Esophagus mucosa (tissue), 1 donor: ENCODE results near the gene MTCL1. TPM values are rescaled to one million over a fixed set of nuclear protein-coding genes. Genes with fewer than 3 reads are reported as not detected.

Source experiments
- ATAC-seq: fragments of 200-7000 bp; cut with Tn5 transposase; one replicate; pipeline ENCODE4 v1.9.1; 2020
- total RNA-seq: library from RNA; stranded (reverse); gene quantifications from one replicate; pipeline ENCODE4 v1.2.4, GENCODE V29; 2023
- donor health status: DM: yes; HTN: yes; CAD: no.

Gene MTCL1
- total RNA-seq, 1 donor from 2014 or later, result 9.9 TPM

DNA sequence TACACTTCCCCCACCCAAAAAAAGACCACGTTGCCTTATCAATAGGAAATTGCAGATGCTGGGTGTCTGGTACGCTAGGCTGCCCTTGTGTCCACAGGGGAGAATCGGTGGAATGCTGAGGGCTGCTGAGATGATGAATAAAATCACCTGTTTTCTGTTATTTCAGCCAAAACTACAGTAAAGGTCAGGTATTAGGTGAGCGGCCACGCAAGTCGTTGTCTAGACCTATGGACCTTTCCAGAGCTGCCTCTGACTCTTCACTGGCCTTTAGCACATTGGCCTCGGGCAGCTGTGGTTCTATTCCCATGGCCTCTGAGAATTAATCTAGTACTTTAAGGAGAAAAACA is 89.6 kb downstream of the MTCL1 start:
- ATAC-seq, result no peak

DNA sequence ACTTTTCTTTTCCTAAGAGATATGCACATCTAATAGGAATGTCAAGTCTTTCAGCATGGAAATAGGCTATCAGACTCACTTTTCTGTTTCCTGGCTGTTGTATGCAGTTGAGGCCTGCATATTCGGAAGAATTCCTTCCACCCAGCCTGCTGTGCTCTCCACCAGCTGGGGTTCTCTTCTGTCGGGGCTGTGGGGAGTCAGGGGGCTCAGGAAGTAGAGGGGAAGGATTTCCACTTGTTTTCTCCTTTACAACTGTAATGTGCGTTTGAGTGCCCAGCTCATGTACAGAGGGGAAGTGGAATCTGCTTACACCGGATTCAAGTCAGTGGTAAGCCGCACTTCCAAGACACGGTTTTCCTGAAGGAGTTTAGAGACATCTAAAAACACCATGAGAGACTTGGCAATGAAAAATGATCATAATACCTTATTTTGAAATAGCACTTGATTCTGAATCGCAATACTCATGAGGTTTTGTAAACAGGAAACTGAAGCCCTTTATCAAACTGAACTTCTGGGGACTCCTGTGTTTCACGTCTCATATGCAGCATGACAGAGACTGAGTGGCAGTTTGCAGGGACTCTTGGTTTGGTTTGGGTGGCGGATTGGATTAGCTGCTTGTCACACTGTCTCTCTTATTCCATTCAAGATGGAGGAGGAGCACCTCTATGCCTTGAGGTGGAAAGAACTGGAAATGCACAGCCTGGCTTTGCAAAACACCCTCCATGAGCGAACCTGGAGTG is 90.4 kb downstream of the MTCL1 start:
- ATAC-seq, result no peak

DNA sequence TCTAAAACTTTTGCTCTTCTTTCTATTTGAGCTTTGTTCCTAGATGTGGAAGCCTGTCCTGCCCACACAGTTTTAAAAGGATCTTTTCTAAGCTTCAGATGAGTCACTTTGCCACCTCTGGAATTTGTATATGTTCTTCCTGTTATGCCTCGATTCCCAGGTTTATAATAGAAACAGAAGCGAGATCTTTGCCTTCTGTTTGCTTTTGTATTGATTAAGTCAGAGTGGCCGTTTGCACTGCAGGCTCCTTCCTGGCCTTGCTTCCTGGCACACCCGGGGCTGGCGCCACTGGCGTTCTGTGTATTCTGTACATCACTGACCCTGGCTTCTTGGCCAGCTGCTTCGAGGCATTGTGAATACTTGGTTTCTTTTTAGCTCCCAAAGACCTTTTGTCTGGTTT is 91.8 kb downstream of the MTCL1 start:
- ATAC-seq, result peak; percentile 25

DNA sequence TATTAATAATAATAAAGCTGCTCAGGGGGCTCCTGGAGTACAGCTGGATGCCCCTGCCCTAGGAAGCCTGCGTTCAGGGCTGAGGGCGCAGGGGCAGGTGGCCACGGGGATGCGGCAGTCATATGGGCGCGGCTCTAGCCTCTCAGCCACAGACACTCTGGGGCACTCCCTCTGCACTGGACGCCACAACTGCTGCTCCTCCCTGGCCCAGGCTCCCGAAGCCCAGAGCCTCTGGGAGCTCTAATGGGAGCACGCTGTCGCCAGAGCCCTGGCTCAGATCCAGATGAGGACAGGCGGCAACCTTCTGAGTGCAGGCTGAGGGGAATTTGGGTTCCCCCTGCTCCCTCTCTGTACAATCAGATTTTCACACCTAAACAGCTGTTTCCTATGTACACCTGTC is 93.6 kb downstream of the MTCL1 start:
- ATAC-seq, result peak; percentile 10

DNA sequence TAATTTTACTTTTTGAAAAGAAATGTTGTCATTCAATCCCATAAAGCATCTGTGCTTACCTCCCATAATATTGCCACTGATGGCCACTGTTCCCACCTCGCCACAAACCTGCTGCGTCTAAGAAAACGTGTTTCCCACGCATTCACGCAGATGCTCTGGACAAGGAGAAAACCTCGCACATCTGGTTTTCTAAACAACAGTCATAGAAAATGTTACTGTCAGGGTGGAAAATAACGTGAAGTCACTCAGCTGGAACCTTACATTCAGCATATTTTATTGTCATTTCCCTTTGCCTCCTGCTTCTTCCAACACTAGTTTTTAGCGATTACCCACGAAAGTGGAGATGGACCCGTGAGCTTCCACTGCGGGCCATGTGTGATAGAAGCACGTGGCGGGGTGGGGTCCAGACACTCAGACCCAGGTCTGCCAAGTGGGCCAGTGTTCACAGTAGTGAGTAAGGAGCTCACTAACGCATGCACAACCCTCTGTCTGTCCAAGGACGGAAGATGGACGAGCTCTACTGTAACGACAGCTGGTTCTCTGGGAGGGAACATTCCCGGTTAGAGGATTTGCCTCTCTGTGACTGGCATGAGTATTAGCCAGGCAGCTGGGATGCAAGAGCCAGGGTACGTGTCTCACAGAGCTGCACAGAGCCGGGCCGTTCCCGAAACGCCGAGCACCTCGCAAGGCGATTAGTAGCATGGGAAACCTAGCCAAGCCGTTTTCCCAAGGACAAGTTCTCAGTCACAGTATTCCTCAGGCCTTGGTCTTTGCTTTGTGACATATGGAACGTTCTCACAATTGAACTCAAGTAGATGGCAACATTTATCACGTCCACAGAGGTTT is 94.5 kb downstream of the MTCL1 start:
- no peak for ATAC-seq

DNA sequence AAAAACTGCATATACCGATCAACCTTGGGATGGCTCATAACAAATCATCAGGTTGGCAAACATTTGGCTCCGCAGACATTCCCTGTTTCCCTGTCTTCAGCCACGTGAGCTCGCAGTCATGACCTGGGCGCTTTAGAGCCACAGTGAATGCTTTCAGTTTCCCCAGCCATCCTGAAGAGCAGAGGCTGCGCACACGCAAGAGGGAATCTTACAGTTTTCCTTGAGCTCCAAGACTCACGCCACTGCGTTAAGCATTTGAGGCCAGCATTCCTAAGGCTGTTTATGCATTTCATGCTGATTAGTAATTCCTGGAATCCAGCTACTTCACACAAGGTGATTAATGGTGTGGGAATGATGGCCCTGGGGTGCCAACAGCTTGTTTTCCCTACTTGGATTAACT is 95.1 kb downstream of the MTCL1 start:
- peak; percentile 58 for ATAC-seq

DNA sequence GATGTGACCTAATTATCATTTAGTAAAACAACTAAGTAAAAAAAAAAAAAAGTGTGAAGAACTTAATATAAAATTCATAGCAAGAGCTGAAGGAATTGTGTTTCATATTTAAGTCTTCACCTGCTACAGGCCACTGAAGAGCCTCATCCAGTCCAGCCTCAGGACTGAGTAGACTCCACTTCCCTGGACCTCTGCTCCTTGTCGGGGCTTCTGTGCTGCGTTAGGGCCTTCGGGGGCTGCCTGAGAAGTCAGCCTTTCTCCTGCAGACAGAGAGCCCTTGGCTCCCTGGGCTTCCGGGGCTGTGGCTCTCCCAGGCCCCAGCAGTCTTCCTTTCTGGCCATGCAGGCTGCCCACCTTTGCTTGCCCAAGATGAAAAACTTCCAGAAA is 95.5 kb downstream of the MTCL1 start:
- peak; percentile 5 for ATAC-seq

DNA sequence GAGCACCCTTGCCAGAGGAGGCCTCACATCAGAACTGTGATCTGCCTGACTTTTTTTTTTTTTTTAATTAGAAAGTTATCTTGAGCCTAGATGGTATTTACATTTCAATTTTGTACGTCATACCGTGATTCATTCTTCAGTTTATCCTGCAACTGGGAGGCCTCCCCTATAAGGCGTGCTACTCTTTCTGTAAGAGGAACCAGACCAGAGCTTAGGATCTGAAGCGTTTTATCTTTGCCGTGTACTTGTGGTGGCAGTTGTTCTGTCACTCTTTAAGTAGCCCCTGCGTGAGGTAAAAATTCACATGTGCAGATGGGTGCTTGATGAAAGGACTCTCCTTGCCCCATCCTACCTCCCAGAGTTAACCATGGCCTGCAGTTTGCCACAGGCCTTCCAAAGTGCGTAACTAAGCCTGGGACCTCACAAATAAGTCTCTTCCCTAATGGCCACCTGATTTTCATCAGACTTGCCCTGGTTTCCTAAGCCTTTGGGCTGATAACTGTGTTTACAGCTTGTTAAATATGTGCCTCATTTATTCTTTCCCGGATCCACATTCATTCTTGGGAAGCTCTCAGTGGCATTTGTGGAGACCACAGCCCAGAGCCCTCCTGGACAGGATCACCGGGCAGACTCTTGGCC is 96.0 kb downstream of the MTCL1 start:
- ATAC-seq, result peak; percentile 56

DNA sequence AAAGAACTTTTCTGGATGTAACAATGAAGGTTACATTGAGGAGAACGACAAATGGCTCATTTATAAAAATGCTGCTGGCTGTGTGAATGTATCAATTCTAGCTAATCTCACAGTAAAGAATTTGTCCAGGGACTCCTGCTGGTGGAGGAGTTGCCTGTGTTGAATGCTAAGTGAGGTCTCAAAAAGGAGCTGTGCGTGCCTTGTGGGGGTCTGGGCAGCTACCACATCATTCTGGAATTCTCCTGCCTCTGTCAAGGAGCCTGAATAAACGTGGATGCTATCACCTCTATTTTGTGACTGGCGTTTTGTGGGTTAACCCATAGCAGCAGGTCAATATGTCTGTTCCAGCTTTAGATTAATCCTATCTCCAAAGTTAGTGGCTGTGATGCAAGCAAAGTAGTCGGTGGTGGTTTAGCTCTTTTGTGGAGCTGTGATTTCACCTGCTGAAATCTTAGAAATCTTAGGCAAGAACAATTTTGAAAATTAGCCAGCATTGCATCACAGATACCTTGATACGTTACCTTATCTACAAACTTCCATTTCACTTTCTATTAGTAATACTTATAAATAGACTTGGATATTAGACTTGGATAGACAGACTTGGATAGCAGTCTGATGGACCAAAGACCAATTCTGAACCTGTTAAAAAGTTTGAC is 96.8 kb downstream of the MTCL1 start:
- ATAC-seq, result no peak

DNA sequence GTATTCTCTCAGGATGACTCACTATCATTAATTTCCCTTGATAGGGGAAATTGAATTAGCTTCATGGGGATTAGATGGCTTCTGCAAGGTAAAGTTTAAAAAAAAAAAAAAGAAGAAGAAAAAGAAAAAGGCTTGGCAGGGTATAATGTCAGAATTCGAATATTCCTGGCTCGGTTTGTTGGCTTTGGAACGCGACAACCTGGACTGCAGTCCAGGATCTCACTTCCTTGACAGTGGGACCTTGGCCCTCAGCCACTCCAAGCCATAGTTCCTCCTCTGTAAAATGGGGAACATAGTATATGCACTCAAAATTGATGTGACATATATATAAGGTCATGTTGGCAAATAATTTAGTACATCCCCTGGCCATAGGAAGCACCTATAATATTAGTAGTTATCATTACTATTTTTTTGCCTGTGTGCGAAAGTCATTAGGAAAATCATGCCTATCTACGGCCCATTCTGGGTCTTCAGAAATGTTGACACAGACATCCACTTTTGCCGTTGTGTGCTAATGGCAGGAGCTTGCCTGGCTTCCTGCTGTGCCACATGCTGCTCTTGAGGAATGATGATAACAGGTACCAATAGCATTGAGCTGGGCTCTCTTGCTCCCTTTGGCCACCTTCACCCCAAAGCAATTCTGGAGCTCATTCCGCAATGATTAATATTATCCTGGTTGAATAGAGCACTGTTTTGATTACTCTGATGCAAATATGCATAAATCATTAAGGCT is 97.9 kb downstream of the MTCL1 start:
- ATAC-seq, result no peak

DNA sequence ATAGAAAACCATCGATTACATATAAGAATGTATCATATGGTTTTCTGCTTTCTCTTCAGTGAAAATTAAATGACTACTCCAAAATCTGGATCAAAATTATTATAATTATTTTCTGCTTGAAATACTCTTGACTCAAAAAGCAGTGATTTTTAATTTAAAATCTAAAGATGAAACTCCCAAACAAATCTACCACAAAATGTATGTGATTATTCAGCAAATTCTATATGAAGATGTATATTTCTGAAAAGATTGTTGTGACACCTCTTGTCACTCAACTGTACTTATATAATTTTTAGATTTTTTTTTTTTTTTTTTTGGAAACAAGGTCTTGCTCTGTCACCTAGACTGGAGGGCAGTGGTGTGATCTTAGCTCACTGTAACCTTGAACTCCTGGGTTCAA is 98.6 kb downstream of the MTCL1 start:
- no peak for ATAC-seq

DNA sequence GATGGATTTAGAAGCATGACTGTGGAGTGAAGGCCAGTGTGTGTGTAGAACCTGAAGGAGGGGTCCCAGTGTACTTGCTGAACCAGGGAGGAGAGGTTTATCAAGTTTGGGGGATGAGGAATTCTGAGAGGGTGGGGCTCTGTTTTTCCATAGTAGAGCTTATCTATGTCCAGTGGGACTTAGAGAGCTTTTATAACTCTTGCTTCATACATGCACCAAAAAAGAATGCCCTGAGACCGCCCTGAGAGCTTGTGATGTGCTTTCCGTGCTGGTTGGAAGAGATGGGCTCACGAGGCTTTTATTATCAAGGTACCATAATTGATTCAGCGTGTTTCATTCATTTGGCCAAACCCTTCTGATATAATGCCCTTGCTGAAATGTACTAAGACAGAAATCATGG is 100.2 kb downstream of the MTCL1 start:
- ATAC-seq, result no peak

DNA sequence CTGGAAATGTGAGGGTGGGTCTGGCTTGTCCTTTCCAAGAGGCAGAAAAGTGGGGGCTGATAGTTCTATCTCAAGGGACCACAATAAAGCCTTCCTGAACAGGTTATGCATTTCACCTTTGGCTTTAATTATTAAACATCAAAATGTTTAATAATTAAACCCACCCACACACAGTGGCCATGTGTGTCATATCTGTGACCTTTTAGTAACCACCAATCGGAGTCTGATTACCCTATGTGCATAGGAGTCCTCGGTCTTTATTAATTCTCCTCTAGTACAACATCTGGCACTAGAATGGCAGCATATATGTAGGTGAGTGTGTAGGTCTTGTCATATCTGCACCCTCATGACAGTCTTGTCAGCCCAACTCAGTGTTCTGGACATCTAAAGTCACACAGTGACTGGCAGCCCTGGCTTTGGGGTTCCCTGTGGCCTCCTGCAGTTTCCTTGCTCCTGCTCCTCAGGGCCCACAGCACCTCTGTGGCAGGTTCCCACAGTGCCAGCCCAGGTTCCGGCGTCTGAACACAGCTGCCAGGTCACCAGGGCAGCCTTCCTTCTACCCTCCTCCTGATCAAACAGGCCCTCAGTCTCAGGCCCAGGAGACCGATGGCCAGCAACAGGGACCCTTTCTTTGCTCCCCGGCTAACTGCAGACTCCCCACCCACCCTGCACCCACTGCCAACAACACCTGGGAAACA is 100.9 kb downstream of the MTCL1 start:
- ATAC-seq, result no peak

DNA sequence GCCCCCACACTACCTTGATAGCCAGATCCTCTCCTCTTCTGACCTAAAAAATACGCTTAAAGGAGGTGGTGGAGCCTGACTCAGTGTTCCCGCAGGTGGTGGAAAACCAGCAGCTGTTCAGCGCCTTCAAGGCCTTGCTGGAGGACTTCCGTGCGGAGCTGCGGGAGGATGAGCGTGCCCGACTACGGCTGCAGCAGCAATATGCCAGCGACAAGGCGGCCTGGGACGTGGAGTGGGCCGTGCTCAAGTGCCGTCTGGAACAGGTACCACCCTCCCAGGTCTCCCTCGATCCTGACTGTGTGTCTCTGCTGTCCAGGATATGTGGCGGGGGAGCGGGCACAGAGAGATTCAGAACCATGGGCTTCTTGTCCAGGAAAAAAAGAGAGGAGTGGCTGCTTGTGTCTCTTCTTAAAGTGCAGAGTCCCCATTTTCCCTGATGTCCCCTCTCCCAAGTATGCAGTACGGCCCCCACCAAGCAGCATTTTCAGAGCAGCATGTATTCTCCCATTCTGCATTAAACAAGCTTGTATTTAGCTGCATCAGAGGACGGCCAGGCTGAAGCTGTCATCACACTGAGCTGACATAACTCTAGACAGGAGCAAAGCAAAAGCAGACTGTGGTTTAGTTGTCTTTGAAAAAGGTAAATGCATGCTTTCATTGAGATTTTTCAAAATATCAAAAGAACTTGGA is 101.6 kb downstream of the MTCL1 start:
- ATAC-seq, result no peak

DNA sequence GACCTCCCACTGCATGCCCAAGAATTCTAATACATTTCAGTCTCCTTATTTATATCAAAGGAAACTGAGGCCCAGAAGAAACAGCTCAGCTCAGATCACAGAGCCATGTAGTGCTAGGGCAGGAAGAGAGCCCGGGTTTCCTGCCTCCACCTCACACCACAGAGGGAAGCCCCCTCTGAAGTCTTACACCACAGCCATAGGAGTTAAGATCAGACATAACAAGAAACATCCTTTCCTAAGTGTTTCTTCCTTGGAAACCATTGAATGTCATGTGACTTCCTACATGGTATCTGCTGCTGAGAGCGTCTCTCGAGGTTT is 102.1 kb downstream of the MTCL1 start:
- no peak for ATAC-seq

DNA sequence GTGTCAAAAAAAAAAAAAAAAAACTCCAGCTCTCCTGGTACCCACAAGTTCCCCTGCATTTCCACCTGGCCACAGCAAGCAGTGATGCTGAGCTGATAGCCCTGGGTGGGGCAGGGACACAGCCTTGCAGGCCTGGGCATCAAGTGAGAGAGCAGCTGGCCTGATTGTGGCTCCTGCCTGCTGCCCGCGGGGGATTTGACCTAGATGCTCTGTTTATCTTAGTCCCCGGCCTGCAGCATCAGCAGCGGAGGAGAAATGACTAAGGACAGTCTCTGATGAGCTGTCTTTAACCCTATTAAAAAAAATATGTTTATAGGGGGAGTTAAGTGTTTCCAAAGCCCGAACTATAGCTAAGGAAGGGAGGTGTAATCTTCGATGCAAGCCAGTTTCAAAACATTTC is 102.6 kb downstream of the MTCL1 start:
- ATAC-seq, result no peak

DNA sequence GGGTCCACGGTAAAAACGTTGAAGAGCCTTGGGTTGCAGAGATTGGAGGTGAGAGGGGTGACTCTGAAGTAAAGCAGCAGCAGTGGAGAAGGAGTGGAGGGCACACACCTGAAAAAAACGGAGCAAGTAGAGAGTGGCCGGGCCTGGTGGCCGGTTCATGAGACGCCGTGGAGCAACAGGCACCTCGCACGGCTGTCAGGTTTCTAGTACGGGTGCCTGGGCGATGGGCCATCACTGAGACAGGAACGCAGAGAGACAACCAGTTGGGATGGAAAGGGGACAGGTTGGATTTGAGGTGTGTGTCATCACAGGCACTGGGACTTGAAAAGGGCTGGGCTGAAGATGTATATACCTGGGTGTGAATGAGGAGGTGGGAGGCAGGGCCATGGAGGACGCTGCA is 104.2 kb downstream of the MTCL1 start:
- ATAC-seq, result no peak

DNA sequence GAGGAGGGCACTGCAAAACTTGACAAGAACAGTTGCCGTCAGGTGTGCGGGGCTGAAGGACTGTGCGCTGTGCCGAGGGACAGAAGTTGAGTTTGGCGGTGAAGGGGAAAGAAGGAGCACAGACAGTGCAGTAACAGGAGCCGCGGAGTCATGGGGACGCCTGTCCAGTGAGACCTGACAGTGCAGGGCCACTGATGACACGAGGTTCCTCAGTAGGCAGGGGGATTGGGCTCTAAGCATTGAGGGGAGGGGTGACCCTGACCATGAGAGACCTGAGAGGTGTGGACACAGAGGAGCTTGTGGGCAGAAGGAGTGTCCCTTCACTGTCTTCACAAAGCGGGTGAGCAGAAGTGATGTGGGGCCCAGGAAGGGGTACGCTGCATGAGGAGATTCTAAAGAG is 104.8 kb downstream of the MTCL1 start:
- ATAC-seq, result no peak

DNA sequence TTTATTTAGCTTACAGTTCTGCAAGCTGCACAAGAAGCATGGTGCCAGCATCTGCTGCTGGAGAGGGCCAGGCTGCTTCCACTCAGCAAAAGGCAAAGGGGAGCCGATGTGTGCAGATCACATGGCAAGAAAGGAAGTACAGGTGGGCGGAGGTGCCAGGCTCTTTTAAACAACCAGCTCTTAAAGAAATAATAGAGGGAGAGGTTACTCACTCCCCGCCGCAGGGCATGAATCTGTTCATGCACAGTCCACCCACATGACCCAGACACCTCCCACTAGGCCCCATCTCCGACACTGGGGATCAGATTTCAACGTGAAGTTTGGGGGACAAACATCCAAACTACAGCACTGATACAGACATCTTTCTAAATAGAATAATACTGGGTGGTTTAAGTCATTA is 105.8 kb downstream of the MTCL1 start:
- ATAC-seq, result peak; percentile 76

DNA sequence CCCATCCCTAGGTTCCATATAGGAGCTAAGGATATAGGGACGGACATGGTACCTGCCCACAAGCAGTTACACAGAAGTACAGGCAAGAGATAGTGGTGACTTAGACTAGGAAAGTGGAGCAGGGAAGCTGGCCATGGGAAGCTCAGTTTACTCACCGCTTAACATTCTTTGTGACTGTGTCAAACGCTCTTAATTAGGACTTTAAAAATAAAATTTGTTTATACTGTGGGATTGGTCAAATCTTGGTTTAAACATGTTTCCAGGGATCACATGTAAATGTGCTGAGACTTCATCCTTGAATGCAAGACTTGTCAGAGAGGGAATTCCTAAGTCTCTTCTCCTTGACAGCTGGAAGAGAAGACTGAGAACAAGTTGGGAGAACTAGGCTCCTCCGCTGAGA is 107.3 kb downstream of the MTCL1 start:
- ATAC-seq, result no peak

DNA sequence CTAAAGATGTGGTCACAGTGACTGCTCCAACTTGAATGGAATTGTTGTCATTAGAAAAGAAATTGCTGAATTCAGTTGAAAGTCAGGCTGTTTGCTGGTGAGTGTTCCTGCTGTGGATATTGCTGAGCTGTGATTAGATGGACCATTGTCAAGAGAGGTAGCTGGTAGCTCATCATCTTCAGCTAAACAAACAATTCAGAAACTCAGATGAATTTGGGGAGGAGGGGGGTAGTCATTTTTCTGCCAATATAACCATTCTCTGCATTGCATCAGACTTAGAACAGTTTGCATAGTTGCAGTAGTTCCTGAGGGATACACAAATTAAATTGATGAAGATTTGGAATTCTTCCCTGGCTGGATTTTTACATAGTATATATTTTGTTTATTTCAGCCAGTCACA is 108.3 kb downstream of the MTCL1 start:
- no peak for ATAC-seq

DNA sequence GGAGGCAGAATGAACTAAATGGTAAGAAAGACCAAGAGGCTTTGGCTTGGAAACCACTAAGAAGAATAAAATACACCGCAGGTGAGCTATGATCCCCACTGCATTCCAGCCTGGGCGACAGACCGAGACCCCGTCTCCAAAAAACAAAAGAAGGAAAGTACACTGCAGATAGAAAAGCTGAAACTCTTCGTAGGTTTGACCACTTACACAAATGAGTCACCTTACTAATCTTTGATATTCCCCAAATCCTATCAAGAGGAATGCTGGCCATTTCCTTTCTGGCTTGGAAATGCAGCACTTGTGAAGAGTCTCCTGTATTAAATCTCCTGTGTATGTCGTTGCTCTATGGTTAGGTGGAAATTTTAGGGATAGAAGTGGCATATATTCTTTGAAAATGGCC is 108.8 kb downstream of the MTCL1 start:
- ATAC-seq, result no peak
